ENCODE measurements around the gene ABCG4. TPM values are rescaled to one million over a fixed set of nuclear protein-coding genes. Genes with fewer than 3 reads are reported as not detected.

Gene ABCG4
- total and polyA plus RNA-seq, 2 of the 8 experiments (the other 6 are each of a cell fraction or from before 2014, with no cell fraction given), result 1.8 to 2.3 TPM

DNA sequence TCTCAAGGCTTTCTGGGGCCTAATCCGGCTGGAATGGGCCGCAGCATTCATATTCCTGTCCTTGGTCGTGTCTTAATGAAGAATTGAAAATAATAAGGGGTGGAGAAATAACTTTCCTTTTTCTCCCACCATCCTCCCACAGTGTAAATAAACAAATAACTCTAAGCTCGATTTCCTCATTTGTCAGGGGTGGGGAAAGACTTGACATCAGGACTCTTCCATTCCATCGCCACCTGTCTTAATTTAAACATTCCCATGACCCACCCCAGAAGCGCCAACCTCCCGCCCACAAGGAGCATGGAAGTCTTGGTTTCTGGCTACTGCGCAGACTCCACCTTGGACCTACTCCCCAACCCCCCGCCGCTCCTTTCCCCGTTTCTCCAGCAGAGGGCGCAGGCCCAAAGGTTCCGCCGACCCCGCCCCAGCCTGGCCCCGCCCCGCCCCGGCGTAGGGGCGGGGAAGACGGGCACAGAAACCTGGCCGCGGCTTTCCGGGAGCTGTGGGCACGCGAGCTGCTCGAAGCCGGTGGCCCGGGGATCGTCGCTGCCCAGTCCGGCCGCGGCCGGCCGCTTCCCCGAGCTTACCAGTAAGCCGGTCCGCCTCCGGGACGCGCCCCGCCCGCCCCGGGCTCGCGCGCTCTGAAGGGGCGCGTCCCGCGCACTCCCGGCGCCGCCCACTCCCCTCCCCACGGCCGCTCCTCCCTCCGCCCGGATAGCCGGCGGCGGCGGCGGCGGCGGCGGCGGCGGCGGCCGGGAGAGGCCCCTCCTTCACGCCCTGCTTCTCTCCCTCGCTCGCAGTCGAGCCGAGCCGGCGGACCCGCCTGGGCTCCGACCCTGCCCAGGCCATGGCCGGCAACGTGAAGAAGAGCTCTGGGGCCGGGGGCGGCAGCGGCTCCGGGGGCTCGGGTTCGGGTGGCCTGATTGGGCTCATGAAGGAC is 57.0 kb downstream of the ABCG4 start, which contains the start of gene CBL (continued):
- no peak for TF ChIP-seq RXRA (IDR thresholded peaks at IDR 0.05; ENCODE audit: insufficient read depth, low read depth, low read length)
- TF ChIP-seq POLR2A (IDR thresholded peaks at IDR 0.05; ENCODE audit: control extremely low read depth in 1 of 2, low read depth in 2 of 2, low read length in 2 of 2), result peak in 1 of 2 experiments; percentile 28; a peak in 1 of 3 replicates
- TF ChIP-seq E2F6 (IDR thresholded peaks at IDR 0.05), result no peak; the same call in 1 of the 2 replicates
- no peak for TF ChIP-seq HDAC2 (IDR thresholded peaks at IDR 0.05; ENCODE audit: borderline replicate concordance in 1 of 2, low read depth in 2 of 2, low read length in 2 of 2)
- TF ChIP-seq SAP30 (IDR thresholded peaks at IDR 0.05; ENCODE audit: insufficient read depth, insufficient replicate concordance, low read length), result no peak
- no peak for TF ChIP-seq NANOG (IDR thresholded peaks at IDR 0.05; ENCODE audit: insufficient read depth, low read depth, low read length, poor library complexity, severe bottlenecking)
- TF ChIP-seq SIX5 (IDR thresholded peaks at IDR 0.05; ENCODE audit: low read depth, low read length), result no peak
- TF ChIP-seq TCF12 (IDR thresholded peaks at IDR 0.05; ENCODE audit: low read depth, low read length), result no peak
- TF ChIP-seq NRF1 (IDR thresholded peaks at IDR 0.05; ENCODE audit: low read depth, low read length), result peak; percentile 52; the same call in 1 of the 2 replicates
- no peak for TF ChIP-seq CBX5 (IDR thresholded peaks at IDR 0.05; ENCODE audit: low read depth, low read length)
- TF ChIP-seq BCL11A (IDR thresholded peaks at IDR 0.05; ENCODE audit: low read depth in 2 of 2, low read length in 2 of 2), result no peak
- peak; percentile 24; the same call in 1 of the 2 replicates for TF ChIP-seq EGR1 (IDR thresholded peaks at IDR 0.05; ENCODE audit: borderline replicate concordance, low read depth, low read length)
- TF ChIP-seq FOSL1 (IDR thresholded peaks at IDR 0.05; ENCODE audit: insufficient read depth, low read depth, low read length), result no peak
- TF ChIP-seq CHD1 (IDR thresholded peaks at IDR 0.05; ENCODE audit: low read depth, low read length), result no peak
- TF ChIP-seq, protein P1, sequence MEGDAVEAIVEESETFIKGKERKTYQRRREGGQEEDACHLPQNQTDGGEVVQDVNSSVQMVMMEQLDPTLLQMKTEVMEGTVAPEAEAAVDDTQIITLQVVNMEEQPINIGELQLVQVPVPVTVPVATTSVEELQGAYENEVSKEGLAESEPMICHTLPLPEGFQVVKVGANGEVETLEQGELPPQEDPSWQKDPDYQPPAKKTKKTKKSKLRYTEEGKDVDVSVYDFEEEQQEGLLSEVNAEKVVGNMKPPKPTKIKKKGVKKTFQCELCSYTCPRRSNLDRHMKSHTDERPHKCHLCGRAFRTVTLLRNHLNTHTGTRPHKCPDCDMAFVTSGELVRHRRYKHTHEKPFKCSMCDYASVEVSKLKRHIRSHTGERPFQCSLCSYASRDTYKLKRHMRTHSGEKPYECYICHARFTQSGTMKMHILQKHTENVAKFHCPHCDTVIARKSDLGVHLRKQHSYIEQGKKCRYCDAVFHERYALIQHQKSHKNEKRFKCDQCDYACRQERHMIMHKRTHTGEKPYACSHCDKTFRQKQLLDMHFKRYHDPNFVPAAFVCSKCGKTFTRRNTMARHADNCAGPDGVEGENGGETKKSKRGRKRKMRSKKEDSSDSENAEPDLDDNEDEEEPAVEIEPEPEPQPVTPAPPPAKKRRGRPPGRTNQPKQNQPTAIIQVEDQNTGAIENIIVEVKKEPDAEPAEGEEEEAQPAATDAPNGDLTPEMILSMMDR (IDR thresholded peaks at IDR 0.05; ENCODE audit: control extremely low read depth in 1 of 3, insufficient read depth in 1 of 3, low read depth in 1 of 3, low read length in 3 of 3), result peak; percentile 75 to 77 (median 77)
- no peak for TF ChIP-seq CTBP2 (IDR thresholded peaks at IDR 0.05; ENCODE audit: borderline replicate concordance, insufficient read depth, insufficient read length, low read length)
- TF ChIP-seq KDM4A (IDR thresholded peaks at IDR 0.05; ENCODE audit: low read depth, low read length, severe bottlenecking), result peak; percentile 76

All from H1 (cell line).